Progenitor cell of endocrine pancreas (in vitro differentiated cells): ENCODE data around the gene SCAF11. TPM values are rescaled to one million over a fixed set of nuclear protein-coding genes. Genes with fewer than 3 reads are reported as not detected.

Experiments
- DNase-seq: peaks from one replicate; pipeline ENCODE4 v3.0.0; 2021; ENCODE audit warnings: low spot score; ENCODE audit not compliant: unreplicated experiment
- H3K27ac Mint-ChIP-seq: 2 replicates; pipeline ENCODE4 v1.8.0; 2021; ENCODE audit warnings: mild to moderate bottlenecking, moderate library complexity, mixed read lengths
- H3K27me3 Mint-ChIP-seq: 2 replicates; pipeline ENCODE4 v1.8.0; 2021; ENCODE audit warnings: mixed read lengths
- H3K36me3 Mint-ChIP-seq: 2 replicates; pipeline ENCODE4 v1.8.0; 2022; ENCODE audit warnings: mixed read lengths; ENCODE audit not compliant: insufficient read depth
- H3K4me1 Mint-ChIP-seq: 2 replicates; pipeline ENCODE4 v1.8.0; 2021; ENCODE audit warnings: low read depth, mixed read lengths
- H3K4me3 Mint-ChIP-seq: 2 replicates; pipeline ENCODE4 v1.8.0; 2021; ENCODE audit warnings: low read depth, mild to moderate bottlenecking, moderate library complexity, mixed read lengths
- H3K9me3 Mint-ChIP-seq: 2 replicates; pipeline ENCODE4 v1.8.0; 2021; ENCODE audit warnings: low read depth, mixed read lengths
- total RNA-seq: library from RNA; stranded (reverse); gene quantifications from 2 replicates; pipeline ENCODE4 v1.2.1, GENCODE V29; 2021
- TF ChIP-seq, protein P1 (sequence below): fragments of 200-600 bp; sonication (generic); IDR thresholded peaks from one replicate; pipeline ENCODE4 v1.5.0; 2021; ENCODE audit warnings: antibody characterized with exemption, mild to moderate bottlenecking; ENCODE audit not compliant: unreplicated experiment

The SCAF11 gene
- total RNA-seq, 1 donor from 2014 or later: 113 TPM

GRCh38 chr12:45948546-45948945 lies 41.8 kb downstream of the SCAF11 start:
- no peaks in the 10 kb centered on the region for H3K9me3 Mint-ChIP-seq

DNA sequence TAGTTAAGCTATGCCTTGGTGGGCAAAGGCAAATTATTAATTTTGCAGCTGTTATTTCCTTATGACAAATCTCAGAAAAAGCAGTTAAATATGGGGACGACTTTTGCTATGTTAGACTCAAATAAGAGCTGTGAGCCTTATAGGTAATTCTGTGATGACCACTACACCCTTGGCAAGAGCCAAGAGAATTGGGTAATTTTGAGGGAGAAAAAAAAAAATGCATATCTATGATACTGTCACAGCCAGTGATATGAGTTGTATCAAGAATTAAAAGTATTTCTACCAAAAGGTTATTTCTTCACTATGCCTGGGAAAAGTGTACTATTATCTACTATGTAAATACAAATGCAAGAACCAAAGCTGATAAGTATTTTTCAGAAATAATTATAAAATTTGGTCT lies 43.9 kb downstream of the SCAF11 start:
- H3K27me3 Mint-ChIP-seq: no peaks in the 10 kb centered on the region
- no peaks in the 10 kb centered on the region for H3K4me1 Mint-ChIP-seq
- no peak overlapping the region for H3K4me3 Mint-ChIP-seq
- peaks cover 22% of the 10 kb centered on the region for H3K36me3 Mint-ChIP-seq
- no peak for DNase-seq
- TF ChIP-seq, protein P1, sequence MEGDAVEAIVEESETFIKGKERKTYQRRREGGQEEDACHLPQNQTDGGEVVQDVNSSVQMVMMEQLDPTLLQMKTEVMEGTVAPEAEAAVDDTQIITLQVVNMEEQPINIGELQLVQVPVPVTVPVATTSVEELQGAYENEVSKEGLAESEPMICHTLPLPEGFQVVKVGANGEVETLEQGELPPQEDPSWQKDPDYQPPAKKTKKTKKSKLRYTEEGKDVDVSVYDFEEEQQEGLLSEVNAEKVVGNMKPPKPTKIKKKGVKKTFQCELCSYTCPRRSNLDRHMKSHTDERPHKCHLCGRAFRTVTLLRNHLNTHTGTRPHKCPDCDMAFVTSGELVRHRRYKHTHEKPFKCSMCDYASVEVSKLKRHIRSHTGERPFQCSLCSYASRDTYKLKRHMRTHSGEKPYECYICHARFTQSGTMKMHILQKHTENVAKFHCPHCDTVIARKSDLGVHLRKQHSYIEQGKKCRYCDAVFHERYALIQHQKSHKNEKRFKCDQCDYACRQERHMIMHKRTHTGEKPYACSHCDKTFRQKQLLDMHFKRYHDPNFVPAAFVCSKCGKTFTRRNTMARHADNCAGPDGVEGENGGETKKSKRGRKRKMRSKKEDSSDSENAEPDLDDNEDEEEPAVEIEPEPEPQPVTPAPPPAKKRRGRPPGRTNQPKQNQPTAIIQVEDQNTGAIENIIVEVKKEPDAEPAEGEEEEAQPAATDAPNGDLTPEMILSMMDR: no peak
- no peaks in the 10 kb centered on the region for H3K9me3 Mint-ChIP-seq
- no peak overlapping the region for H3K27ac Mint-ChIP-seq

More at GRCh38 chr12:45948546-45948945, 41.8 kb downstream of the SCAF11 start:
- Mint-ChIP-seq H3K4me3 (no peak overlapping the region), H3K4me1 (no peaks in the 10 kb centered on the region), H3K36me3 (peaks cover 13% of the 10 kb centered on the region), H3K27me3 (no peaks in the 10 kb centered on the region), H3K27ac (no peak overlapping the region)
- TF ChIP-seq, protein P1: no peak
- DNase-seq: no peak

DNA sequence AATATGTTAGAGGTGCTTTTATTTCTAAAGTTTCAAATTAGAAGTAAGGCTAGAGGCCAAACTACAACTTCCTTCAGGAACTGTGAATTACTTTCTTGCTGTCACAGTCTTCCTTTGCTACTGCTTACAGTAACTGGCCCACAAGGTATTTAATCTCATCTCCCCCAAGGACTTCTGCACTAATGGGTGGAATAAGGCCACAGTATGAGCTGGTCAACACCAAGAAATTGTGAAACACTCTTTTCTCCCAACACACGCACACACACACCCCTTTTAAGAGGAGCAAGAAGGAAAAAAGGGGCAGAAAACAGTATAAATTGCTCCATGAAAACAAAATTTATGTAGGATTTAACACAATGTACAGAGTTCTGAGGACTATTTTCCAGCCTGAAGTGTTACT lies 45.6 kb downstream of the SCAF11 start:
- DNase-seq: no peak
- Mint-ChIP-seq H3K9me3 (no peaks in the 10 kb centered on the region), H3K36me3 (peaks cover 33% of the 10 kb centered on the region), H3K27me3 (no peaks in the 10 kb centered on the region), H3K27ac (no peak overlapping the region), H3K4me1 (no peaks in the 10 kb centered on the region), H3K4me3 (no peak overlapping the region)
- TF ChIP-seq, protein P1: no peak

DNA sequence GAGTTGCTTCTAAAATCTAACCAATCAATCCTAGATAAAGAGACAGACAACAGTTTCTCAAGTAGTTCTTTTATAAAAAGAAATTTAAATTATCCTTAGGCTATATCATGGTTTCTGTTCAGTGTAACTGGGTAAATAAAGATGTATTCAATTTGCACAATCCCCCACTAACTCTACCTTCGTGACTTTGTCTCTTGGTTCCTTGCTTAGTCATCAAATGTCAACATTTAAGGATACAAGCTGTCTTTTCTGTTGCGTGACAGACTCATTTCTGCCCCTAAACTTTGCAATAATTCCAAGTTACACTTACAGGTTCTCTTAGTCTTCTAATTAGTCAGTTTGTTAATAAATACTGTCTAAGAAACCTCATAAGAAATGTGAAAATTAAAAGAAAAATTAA lies 50.6 kb downstream of the SCAF11 start:
- Mint-ChIP-seq H3K4me3 (no peak overlapping the region), H3K27me3 (no peaks in the 10 kb centered on the region), H3K4me1 (peaks cover 7% of the 10 kb centered on the region), H3K36me3 (peaks cover 29% of the 10 kb centered on the region), H3K9me3 (no peaks in the 10 kb centered on the region), H3K27ac (no peak overlapping the region)
- no peak for DNase-seq
- TF ChIP-seq, protein P1: no peak

GRCh38 chr12:45938566-45938965 lies 51.8 kb downstream of the SCAF11 start:
- Mint-ChIP-seq H3K9me3 (no peaks in the 10 kb centered on the region), H3K4me1 (peaks cover 7% of the 10 kb centered on the region), H3K27ac (no peak overlapping the region), H3K4me3 (no peak overlapping the region), H3K36me3 (peaks cover 28% of the 10 kb centered on the region), H3K27me3 (no peaks in the 10 kb centered on the region)
- no peak for DNase-seq
- TF ChIP-seq, protein P1: no peak
